Stimulated activated CD8-positive, alpha-beta memory T cell treated with anti-CD3 and anti-CD28 coated beads, Interleukin-4, amount 100 ng/mL, for 4 hours (primary cell): ENCODE results near the gene OCRL.
"Not testable (repeated sequence)": the region's sequence is repeated elsewhere in the genome, so short reads cannot be mapped to it uniquely, and the experiment has no call there.

ENCODE experiments used
- DNase-seq, 2 donors: peaks; one replicate each; pipeline ENCODE4 v3.0.0-alpha.2; 2020; ENCODE audit warnings: low read depth in 2 of 2, low spot score in 1 of 2

Gene OCRL

GRCh38 chrX:129534816-129535578, 5.1 kb upstream of the OCRL start:
- no peak for DNase-seq

DNA sequence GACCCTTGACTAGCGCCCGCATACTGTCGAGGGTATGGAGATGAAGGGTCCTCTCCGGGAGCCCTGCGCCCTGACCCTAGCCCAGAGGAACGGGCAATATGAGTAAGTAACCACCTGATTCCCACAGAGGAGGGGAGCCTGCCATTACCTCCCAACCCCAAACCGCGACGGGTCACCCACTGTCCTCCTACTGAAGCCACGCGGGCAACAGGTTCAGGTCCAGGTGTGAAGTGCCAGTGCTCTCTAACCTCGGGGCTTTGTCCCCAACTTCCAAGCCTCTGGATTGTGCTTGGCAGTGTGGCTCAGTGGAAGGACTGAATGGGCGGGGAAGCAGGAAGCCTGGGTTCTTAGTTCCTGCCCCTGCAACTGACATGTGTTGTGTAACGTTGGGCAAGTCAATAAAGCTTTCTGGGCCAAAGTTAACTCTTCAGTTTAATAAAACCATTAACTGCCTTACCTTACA, 694 bp downstream of the OCRL start:
- no peak for DNase-seq

DNA sequence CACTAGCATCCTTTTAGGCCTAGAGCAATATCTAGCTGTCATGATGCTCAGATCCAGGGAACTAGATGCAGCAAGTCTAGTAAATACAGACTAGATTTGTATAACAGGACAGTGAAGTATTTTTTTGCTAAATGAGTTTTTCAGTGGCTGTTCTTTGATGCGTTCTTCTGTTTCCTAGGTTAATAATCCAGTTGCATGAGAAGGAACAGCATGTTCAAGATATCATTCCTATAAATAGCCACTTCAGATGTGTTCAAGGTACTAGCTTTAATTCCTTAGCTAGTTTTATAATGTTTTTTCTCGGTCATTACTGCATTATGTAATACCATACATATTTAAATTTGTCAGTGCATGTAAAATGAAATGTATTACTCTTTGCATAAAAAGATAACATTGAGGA, 4.7 kb downstream of the OCRL start:
- DNase-seq, result no peak

DNA sequence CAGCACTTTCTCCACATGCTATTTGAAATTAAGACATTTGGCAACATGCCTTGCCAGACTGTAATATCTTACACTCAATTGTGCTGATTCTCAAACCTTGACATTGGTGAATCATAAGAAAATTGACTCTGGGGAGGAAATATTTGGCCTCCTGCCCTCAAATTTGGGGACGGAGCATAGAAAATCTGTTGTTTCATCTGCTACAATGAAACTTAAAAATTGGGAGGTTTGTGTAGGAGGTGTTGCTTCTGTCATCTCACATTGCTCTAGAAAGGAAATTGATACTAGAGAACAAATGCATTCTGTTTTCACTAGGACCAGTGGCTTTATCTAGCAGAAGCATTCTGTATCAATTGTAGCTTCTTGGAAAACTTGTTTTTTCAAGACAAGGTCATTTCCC, 5.3 kb downstream of the OCRL start:
- no peak for DNase-seq

DNA sequence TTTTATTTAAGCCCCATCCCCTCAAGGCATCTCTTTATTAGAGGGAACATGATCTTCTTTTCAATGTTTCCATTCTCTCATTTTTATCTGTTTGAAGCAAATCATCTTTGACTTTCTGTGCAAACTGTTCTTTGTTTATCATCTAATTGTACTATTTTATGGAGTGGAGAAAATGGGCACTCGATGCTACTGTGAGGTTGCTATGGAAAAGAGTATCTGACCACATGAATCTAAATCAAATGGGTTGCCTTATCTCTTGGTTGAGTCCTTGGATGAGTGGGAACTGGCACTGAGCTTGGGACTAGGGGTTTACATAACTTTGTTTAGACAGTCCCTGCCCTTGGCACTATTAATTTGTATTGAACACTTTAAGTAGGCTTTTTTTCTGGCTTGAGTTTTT, 9.1 kb downstream of the OCRL start:
- DNase-seq, result no peak

GRCh38 chrX:129553619-129554288, 13.7 kb downstream of the OCRL start:
- no peak for DNase-seq

- DNase-seq, result not testable (repeated sequence)
These were observed 14.8 kb downstream of the OCRL start for GRCh38 chrX:129554816-129555215.

GRCh38 chrX:129556806-129557315, 16.8 kb downstream of the OCRL start:
- DNase-seq, result no peak

- no peak for DNase-seq
These were observed 17.9 kb downstream of the OCRL start for GRCh38 chrX:129557844-129558480.

DNA sequence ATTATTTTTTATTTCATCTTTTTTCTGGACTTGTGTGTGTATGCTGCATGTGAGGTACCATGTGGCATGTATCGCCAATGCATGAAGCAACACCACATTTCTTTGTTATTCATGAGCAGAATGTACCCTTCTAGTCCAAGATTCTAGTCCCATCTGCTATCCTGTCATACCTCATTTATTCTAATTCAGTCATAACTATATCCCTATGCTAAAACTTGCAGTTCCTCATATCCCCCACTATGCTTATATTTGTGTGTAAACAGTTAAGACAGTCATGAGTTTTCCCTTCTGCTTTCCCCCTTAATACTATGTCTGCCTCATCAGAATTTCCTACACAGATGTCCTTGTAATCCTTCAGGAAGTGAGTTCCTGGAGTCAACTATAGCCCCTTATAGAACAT, 19.7 kb downstream of the OCRL start:
- DNase-seq, result no peak

DNA sequence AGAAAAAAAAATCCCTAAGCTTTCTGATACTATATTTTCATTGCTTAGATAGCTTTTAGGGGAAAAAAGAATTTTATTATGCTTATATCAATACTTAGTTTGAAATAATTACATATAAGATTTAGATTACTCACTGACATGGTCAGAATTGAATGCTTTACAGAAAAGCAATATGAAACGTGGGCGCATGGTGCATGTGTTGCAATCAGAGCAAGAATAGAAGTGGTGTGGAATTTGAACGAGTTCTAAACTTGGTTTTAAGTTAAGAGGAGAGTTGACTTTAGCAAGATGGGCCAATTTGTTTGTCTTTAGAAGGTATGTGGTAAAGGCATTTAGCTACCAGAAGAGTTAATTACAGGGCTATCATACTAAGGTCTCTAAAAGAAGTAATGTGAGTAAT, 21.4 kb downstream of the OCRL start:
- no peak for DNase-seq

- not testable (repeated sequence) for DNase-seq
These were observed 24.3 kb downstream of the OCRL start for GRCh38 chrX:129564345-129564744.

DNA sequence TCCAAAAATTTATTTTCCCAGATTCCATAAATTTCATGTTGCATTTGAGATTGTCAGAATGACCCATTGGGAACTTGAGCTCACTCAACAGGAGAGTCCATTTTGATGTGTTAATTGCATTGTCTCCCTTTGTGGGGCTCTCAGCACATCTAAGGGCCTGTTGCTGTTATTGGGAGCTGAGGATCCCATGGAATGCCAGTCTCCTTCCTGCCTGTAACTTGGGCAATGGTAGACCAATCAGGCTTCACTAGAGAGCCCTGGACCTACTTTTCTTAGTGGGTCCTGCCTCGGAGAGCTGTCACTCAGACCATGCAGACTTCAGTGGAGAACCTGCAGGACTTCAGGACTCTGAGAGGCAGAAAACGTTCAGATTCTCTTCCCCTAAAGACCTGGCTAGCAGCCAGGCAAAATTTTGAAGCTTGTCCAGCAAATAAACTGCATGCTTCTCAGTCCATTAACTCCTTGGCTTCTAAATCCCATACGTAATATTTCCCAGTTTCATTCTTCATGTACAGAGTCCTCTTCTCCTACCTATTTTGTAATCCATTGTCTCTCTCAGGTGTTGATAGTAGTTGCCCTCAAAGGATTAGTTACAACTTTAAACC, 25.1 kb downstream of the OCRL start:
- no peak for DNase-seq

- no peak for DNase-seq
These were observed 26.0 kb downstream of the OCRL start for GRCh38 chrX:129566073-129566472.

DNA sequence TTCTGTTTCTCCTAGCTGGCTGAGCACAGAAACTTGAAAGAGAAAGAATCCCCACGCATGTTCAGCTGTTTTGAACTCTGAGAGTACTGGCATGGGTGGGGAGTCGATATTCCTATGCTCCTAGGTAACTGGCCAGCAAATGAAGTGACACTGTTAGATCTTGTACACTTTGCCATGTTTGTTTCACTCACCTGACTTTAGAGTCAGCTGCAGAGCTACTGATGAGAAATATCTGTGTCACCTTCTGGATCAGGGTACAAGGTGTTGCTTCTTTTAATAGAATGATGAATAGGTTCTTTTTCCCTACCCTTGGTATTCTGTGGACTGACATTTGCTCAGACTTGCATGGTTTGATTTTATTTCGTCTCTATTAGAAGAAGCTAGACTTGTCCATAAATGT, 28.3 kb downstream of the OCRL start:
- DNase-seq, result no peak

- DNase-seq, result no peak
These were observed 32.4 kb downstream of the OCRL start for GRCh38 chrX:129572422-129572821.

DNA sequence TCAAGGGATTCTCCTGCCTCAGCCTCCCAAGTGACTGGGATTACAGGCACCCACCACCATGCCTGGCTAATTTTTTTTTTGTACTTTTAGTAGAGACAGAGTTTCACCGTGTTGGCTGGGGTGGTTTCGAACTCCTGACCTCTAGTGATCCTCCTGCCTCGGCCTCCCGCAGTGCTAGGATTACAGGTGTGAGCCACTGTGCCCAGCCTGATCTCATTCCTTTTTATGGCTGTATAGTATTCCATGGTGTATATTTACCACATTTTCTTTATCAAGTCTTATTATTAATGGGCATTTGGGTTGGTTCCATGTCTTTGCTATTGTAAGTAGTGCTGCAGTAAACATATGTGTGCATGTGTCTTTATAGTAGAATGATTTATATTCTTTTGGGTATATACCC, 33.6 kb downstream of the OCRL start:
- not testable (repeated sequence) for DNase-seq

- DNase-seq, result no peak
These were observed 34.2 kb downstream of the OCRL start for GRCh38 chrX:129574214-129574613.

DNA sequence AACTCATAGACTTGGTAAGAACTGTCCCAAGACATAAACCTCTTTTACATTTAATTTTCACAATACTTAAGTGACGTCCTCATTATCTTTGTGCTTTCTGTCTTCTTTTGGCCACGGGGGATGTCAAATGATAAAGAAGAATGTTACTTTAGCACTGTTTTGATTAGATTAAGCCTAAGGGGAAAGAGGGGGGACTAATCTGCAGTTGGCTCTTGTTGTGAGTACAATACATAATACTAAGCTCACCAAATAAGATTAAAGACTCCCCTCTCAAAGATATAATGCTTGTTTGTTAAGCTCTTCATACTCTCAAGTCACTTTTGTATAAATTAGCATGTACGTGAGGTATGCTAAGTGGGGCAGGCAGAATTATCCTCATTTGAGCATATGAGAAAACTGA, 36.5 kb downstream of the OCRL start:
- no peak for DNase-seq

DNA sequence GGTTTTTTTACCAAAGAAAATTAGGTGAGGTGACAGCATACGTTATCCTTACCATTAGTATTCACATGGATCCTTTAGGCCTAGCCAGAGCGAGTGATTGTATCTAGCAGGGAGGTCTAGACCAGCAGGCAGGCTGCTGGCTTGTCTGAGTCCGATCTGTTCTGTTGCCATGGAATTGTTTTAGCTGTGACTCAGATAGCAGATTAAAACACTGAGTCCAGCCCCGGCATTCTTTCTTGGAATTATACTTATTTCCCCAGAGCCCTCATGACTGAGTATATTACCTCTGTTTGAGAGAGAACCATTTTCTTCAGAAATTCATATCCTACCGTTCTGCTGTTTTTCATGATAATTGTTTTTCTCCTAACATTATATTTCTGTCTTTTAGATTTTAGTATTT, 37.4 kb downstream of the OCRL start:
- no peak for DNase-seq

- DNase-seq, result no peak
These were observed 37.8 kb downstream of the OCRL start for GRCh38 chrX:129577877-129578276.

GRCh38 chrX:129581904-129582303, 41.8 kb downstream of the OCRL start:
- DNase-seq, result no peak
